ENCODE data around the gene PTK6. TPM values are rescaled to one million over a fixed set of nuclear protein-coding genes. Genes with fewer than 3 reads are reported as not detected.

The PTK6 gene
- total RNA-seq, 2 donors from 2014 or later: 0.22 TPM; not detected in 1

DNA sequence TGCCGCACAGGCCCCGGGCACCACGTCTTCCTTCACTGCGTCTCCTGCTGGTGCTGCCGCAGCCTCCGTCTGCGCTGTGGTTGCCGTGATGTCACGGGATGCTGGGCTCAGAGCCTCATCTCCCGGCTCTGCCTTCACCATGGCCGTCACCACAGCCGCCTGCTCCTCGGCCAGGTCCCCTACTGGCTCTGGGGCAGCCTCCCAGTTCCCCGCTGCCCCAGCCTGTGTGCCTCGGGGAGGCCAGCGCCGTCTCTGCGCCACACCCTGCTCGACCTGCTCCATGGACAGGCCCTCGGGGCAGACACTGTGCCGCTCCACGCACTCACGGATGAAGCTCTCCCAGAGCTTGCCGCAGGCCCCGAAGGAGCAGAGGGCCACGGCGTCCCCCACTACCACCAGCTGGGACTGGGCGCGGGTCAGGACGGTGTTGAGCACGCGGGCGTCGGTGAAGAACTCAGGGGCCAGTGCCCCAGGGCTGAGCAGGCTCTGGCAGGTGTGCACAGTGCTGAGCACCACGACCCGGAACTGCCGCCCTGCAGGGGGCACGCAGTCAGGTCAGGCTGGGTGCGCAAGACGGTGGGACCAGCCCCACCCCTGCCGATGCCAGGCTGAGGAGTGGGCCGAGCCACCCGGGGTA, 28.6 kb upstream of the PTK6 start:
- H3K9me3 ChIP-seq (ENCODE audit: control insufficient read depth, low read length): no peaks in the 10 kb centered on the region
- 95 to 97% methylated on average over 25 to 43 of the region's 43 CpGs for WGBS, 2 experiments (ENCODE audit: insufficient coverage in 1 of 2, insufficient read length in 1 of 2)
- H3K9ac ChIP-seq (ENCODE audit: extremely low read depth, low read length, poor library complexity, severe bottlenecking): no peak overlapping the region
- Mint-ChIP-seq H3K27me3 (ENCODE audit: insufficient read depth) (no peaks in the 10 kb centered on the region), H3K36me3 (ENCODE audit: low read depth) (peaks cover 2% of the 10 kb centered on the region), H3K27ac (no peak overlapping the region), H3K9me3 (no peaks in the 10 kb centered on the region), H3K4me1 (no peaks in the 10 kb centered on the region), H3K4me3 (no peak overlapping the region)
- H3K36me3 ChIP-seq (ENCODE audit: control insufficient read depth, insufficient read depth, low read length): no peaks in the 10 kb centered on the region
- TF ChIP-seq, protein P1, sequence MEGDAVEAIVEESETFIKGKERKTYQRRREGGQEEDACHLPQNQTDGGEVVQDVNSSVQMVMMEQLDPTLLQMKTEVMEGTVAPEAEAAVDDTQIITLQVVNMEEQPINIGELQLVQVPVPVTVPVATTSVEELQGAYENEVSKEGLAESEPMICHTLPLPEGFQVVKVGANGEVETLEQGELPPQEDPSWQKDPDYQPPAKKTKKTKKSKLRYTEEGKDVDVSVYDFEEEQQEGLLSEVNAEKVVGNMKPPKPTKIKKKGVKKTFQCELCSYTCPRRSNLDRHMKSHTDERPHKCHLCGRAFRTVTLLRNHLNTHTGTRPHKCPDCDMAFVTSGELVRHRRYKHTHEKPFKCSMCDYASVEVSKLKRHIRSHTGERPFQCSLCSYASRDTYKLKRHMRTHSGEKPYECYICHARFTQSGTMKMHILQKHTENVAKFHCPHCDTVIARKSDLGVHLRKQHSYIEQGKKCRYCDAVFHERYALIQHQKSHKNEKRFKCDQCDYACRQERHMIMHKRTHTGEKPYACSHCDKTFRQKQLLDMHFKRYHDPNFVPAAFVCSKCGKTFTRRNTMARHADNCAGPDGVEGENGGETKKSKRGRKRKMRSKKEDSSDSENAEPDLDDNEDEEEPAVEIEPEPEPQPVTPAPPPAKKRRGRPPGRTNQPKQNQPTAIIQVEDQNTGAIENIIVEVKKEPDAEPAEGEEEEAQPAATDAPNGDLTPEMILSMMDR (conservative IDR thresholded peaks at IDR 0.05): no peak
- no peak overlapping the region for H3K27ac ChIP-seq (ENCODE audit: low read depth, low read length)
- H3K4me3 ChIP-seq (ENCODE audit: low read length): no peak overlapping the region
- no peak for DNase-seq
- no peaks in the 10 kb centered on the region for H3K4me1 ChIP-seq (ENCODE audit: control insufficient read depth, insufficient read depth, low read length)
- no peaks in the 10 kb centered on the region for H3K27me3 ChIP-seq (ENCODE audit: control insufficient read depth, insufficient read depth, low read length, poor library complexity, severe bottlenecking)

DNA sequence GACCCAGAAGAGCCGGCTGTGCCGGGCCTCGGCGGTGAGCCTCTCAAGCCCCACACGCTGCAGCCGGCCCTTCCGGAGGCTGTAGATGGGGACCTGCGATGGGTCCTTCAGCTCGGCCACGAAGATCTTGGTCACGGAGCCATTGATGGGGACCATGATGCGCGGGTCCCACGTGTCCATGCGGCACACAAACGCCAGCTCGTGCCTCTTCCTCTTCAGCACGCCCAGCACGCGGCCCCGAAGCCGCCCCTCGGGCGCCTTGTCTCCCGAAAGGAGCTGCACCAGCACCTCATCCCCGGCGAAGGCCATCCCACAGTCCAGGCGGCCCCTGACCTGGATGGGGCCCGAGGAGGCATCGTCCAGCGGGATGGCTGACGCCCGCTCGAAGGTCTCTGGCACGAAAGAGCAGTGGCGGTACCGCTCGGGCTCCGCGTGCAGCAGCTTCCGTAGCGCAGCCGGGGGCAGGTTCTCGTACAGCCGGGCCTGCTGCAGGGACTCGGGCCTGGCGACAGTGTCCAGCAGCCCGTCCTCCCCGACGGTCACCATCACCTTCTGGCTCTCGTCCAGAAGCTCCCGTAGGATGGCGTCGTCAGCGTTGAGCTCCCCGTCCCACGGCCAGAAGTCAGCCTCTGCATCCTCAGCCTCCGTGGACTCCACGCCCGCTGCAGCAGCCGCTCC, 28.0 kb upstream of the PTK6 start:
- WGBS, 2 experiments (ENCODE audit: insufficient coverage in 1 of 2, insufficient read length in 1 of 2): 95 to 97% methylated on average over 59 to 61 of the region's 61 CpGs
- Mint-ChIP-seq H3K4me1 (no peaks in the 10 kb centered on the region), H3K36me3 (ENCODE audit: low read depth) (peaks cover 5% of the 10 kb centered on the region), H3K4me3 (no peak overlapping the region), H3K27me3 (ENCODE audit: insufficient read depth) (no peaks in the 10 kb centered on the region), H3K27ac (no peak overlapping the region), H3K9me3 (no peaks in the 10 kb centered on the region)
- no peaks in the 10 kb centered on the region for H3K27me3 ChIP-seq (ENCODE audit: control insufficient read depth, insufficient read depth, low read length, poor library complexity, severe bottlenecking)
- no peaks in the 10 kb centered on the region for H3K4me1 ChIP-seq (ENCODE audit: control insufficient read depth, insufficient read depth, low read length)
- DNase-seq: no peak
- no peak overlapping the region for H3K9ac ChIP-seq (ENCODE audit: extremely low read depth, low read length, poor library complexity, severe bottlenecking)
- TF ChIP-seq, protein P1 (conservative IDR thresholded peaks at IDR 0.05): no peak
- peaks cover 4% of the 10 kb centered on the region for H3K36me3 ChIP-seq (ENCODE audit: control insufficient read depth, insufficient read depth, low read length)
- H3K4me3 ChIP-seq (ENCODE audit: low read length): no peak overlapping the region
- no peaks in the 10 kb centered on the region for H3K9me3 ChIP-seq (ENCODE audit: control insufficient read depth, low read length)
- no peak overlapping the region for H3K27ac ChIP-seq (ENCODE audit: low read depth, low read length)

DNA sequence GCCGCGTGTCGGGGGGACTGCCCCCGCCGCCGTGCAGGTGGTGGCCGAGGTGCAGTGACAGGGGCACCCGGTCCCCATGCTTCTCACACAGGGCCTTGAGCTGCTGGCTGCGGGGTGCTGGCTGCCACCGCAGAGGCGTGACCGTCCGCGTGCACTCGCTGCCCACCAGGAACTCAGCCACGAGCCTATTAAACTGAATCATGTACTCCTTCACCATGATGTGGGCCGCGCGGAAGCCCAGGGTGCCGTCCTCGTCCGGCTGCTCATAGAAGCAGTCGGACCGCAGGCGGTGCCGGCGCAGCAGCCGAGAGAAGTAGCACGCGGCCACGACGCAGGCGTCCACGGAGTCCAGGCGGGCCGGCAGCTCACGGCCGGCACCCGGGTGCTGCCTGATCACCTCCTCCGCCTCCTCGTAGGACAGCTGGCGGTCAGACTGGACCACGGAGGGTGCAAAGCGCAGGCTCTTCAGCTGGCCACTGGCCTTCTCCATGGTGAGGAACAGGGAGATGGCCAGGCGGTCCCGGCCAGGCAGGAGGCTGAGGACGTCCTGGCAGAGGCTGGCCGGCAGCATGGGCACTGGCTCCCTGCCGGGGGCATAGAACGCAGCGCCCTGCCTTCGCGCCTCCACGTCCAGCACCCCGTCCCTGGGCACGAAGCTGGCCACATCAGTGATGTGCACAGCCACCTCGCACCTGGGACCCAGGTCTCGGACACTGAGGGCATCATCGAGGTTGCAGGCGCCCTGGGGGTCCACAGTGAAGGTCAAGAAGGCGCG, 27.0 kb upstream of the PTK6 start:
- DNase-seq: no peak
- peaks cover 6% of the 10 kb centered on the region for H3K36me3 Mint-ChIP-seq (ENCODE audit: low read depth)
- H3K4me1 Mint-ChIP-seq: no peaks in the 10 kb centered on the region
- no peak overlapping the region for H3K4me3 ChIP-seq (ENCODE audit: low read length)
- no peaks in the 10 kb centered on the region for H3K27me3 ChIP-seq (ENCODE audit: control insufficient read depth, insufficient read depth, low read length, poor library complexity, severe bottlenecking)
- WGBS, 2 experiments (ENCODE audit: insufficient coverage in 1 of 2, insufficient read length in 1 of 2): 93 to 95% methylated on average over 58 to 62 of the region's 62 CpGs
- H3K4me1 ChIP-seq (ENCODE audit: control insufficient read depth, insufficient read depth, low read length): no peaks in the 10 kb centered on the region
- no peak overlapping the region for H3K27ac ChIP-seq (ENCODE audit: low read depth, low read length)
- H3K9me3 ChIP-seq (ENCODE audit: control insufficient read depth, low read length): no peaks in the 10 kb centered on the region
- no peak overlapping the region for H3K9ac ChIP-seq (ENCODE audit: extremely low read depth, low read length, poor library complexity, severe bottlenecking)
- peaks cover 4% of the 10 kb centered on the region for H3K36me3 ChIP-seq (ENCODE audit: control insufficient read depth, insufficient read depth, low read length)
- no peak overlapping the region for H3K4me3 Mint-ChIP-seq
- TF ChIP-seq, protein P1 (conservative IDR thresholded peaks at IDR 0.05): no peak
- no peaks in the 10 kb centered on the region for H3K9me3 Mint-ChIP-seq
- no peak overlapping the region for H3K27ac Mint-ChIP-seq
- H3K27me3 Mint-ChIP-seq (ENCODE audit: insufficient read depth): no peaks in the 10 kb centered on the region

Data from endodermal cell (in vitro differentiated cells).